Left renal pelvis (tissue), 4 donors: ENCODE data around the gene SUGCT. TPM values are rescaled to one million over a fixed set of nuclear protein-coding genes. Genes with fewer than 3 reads are reported as not detected.
"Not testable (repeated sequence)": the region's sequence is repeated elsewhere in the genome, so short reads cannot be mapped to it uniquely, and the experiment has no call there.

Experiments
- DNase-seq, 4 donors: peaks; one replicate each; pipeline ENCODE4 v3.0.0-alpha.2; 2013; ENCODE audit warnings: low read depth in 4 of 4, low spot score in 3 of 4
- polyA plus RNA-seq, 4 donors: library from polyadenylated mRNA; unstranded; fragments of 120-200 nt; gene quantifications; one replicate each; pipeline ENCODE4 v1.2.1, GENCODE V29; 2013; ENCODE audit not compliant: insufficient read length in 4 of 4

The SUGCT gene
- polyA plus RNA-seq, 4 donors: 2.2 to 15.5 (median 9.7) TPM

GRCh38 chr7:40243076-40243475 lies 108.3 kb downstream of the SUGCT start:
- DNase-seq: no peak

- no peak for DNase-seq
Measured at GRCh38 chr7:40244226-40244625, 109.4 kb downstream of the SUGCT start.

GRCh38 chr7:40248681-40249080 lies 113.9 kb downstream of the SUGCT start:
- DNase-seq: no peak

GRCh38 chr7:40253444-40253843 lies 118.6 kb downstream of the SUGCT start:
- DNase-seq: not testable (repeated sequence)

- DNase-seq: no peak
Measured at GRCh38 chr7:40263752-40264390, 129.1 kb downstream of the SUGCT start.

- no peak for DNase-seq
Measured at GRCh38 chr7:40267583-40267982, 132.8 kb downstream of the SUGCT start.

- DNase-seq: not testable (repeated sequence)
Measured at GRCh38 chr7:40268810-40269209, 134.0 kb downstream of the SUGCT start.

GRCh38 chr7:40276061-40276460 lies 141.3 kb downstream of the SUGCT start:
- DNase-seq: no peak

GRCh38 chr7:40279991-40280390 lies 145.2 kb downstream of the SUGCT start:
- DNase-seq: no peak

GRCh38 chr7:40282858-40283257 lies 148.1 kb downstream of the SUGCT start:
- no peak for DNase-seq

- DNase-seq: no peak
Measured at GRCh38 chr7:40283391-40283790, 148.6 kb downstream of the SUGCT start.

GRCh38 chr7:40288827-40289226 lies 154.0 kb downstream of the SUGCT start:
- DNase-seq: no peak

- DNase-seq: no peak
Measured at GRCh38 chr7:40297741-40298311, 163.0 kb downstream of the SUGCT start.

- no peak for DNase-seq
Measured at GRCh38 chr7:40298421-40298820, 163.6 kb downstream of the SUGCT start.

GRCh38 chr7:40299097-40299496 lies 164.3 kb downstream of the SUGCT start:
- DNase-seq: no peak

GRCh38 chr7:40300146-40300670 lies 165.4 kb downstream of the SUGCT start:
- no peak for DNase-seq

GRCh38 chr7:40301486-40302068 lies 166.8 kb downstream of the SUGCT start:
- DNase-seq: no peak

GRCh38 chr7:40303996-40304395 lies 169.2 kb downstream of the SUGCT start:
- no peak for DNase-seq

GRCh38 chr7:40305229-40305628 lies 170.4 kb downstream of the SUGCT start:
- no peak for DNase-seq

GRCh38 chr7:40306025-40306424 lies 171.2 kb downstream of the SUGCT start:
- no peak for DNase-seq

- DNase-seq: no peak
Measured at GRCh38 chr7:40306596-40306995, 171.8 kb downstream of the SUGCT start.

GRCh38 chr7:40310258-40310657 lies 175.5 kb downstream of the SUGCT start:
- DNase-seq: no peak
